ENCODE measurements around the gene DET1. TPM values are rescaled to one million over a fixed set of nuclear protein-coding genes. Genes with fewer than 3 reads are reported as not detected.
A peak's percentile ranks its signal among the peaks of the same experiment; 100 is the strongest.

Gene DET1
- total RNA-seq, 2 donors from 2014 or later = 4.4 to 4.8 TPM

DNA sequence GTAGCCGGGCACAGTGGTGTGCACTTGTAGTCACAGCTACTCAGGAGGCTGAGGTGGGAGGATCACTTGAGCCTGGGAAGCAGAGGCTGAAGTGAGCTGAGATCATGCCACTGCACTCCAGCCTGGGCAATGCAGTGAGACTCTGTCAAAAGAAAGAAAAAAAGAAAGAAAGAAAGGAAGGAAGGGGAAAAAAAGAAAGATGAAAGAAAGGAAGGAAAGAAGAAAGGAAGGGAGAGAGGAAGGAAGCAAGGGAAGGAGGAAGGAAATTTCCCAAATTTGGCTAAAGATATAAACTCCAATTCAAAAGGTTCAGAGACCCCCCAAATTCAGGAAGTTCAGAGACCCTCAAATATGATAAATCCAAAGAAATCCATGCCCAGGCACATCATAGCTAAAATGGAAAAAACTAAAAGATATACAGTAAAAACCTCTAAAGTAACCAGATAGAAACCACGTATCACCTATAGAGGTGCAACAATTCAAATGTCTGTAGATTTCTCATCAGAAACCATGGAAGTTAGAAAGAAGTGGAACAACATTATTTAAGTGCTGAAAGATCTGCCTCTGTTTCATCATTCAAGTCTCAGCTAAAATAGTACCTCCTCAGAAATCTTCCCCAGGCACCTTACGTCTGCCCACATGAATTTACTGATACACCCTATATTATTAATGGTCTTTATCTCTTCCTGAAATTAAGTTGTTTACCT lies 10.7 kb downstream of the DET1 start:
- Histone ChIP-seq H3K9ac (ENCODE audit: extremely low read depth, low read length, poor library complexity, severe bottlenecking) (no peak overlapping the region), H3K4me1 (ENCODE audit: control insufficient read depth, insufficient read depth, low read length) (peaks cover 3% of the 10 kb centered on the region), H3K36me3 (ENCODE audit: control insufficient read depth, insufficient read depth, low read length) (peaks cover 10% of the 10 kb centered on the region), H3K9me3 (ENCODE audit: control insufficient read depth, low read length) (peaks cover 32% of the 10 kb centered on the region), H3K27ac (ENCODE audit: low read depth, low read length) (no peak overlapping the region), H3K4me3 (ENCODE audit: low read length) (peak overlapping the region; percentile 42), H3K27me3 (ENCODE audit: control insufficient read depth, insufficient read depth, low read length, poor library complexity, severe bottlenecking) (no peaks in the 10 kb centered on the region)
- Mint-ChIP-seq H3K36me3 (ENCODE audit: low read depth) (peaks cover 37% of the 10 kb centered on the region), H3K4me1 (peaks cover 27% of the 10 kb centered on the region), H3K4me3 (no peak overlapping the region), H3K27me3 (ENCODE audit: insufficient read depth) (no peaks in the 10 kb centered on the region), H3K27ac (no peak overlapping the region), H3K9me3 (peaks cover 28% of the 10 kb centered on the region)
- DNase-seq = no peak
- TF ChIP-seq, protein P1, sequence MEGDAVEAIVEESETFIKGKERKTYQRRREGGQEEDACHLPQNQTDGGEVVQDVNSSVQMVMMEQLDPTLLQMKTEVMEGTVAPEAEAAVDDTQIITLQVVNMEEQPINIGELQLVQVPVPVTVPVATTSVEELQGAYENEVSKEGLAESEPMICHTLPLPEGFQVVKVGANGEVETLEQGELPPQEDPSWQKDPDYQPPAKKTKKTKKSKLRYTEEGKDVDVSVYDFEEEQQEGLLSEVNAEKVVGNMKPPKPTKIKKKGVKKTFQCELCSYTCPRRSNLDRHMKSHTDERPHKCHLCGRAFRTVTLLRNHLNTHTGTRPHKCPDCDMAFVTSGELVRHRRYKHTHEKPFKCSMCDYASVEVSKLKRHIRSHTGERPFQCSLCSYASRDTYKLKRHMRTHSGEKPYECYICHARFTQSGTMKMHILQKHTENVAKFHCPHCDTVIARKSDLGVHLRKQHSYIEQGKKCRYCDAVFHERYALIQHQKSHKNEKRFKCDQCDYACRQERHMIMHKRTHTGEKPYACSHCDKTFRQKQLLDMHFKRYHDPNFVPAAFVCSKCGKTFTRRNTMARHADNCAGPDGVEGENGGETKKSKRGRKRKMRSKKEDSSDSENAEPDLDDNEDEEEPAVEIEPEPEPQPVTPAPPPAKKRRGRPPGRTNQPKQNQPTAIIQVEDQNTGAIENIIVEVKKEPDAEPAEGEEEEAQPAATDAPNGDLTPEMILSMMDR (conservative IDR thresholded peaks at IDR 0.05) = no peak
- 91 to 96% methylated on average over 2 to 3 of the region's 3 CpGs for WGBS, 2 experiments (ENCODE audit: insufficient coverage in 1 of 2, insufficient read length in 1 of 2)

DNA sequence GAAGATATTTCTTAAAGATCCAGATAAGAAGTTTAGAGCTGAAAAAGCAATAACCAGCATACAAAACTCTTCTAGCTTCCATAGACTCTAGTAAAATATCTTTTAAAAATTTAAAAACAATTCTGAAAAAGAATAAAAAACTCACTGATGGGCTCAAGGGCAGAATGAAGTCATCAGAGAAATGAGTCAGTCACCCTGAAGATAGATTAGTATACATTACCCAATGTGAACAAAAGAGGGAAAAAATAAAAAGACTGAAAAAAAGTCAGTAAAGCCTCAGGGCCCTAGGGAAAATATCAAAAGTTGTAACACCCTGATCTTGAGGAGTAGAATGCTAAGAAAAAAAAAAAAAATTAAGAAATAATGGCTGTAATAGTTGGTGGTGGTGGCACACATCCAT lies 11.4 kb downstream of the DET1 start:
- Histone ChIP-seq H3K36me3 (ENCODE audit: control insufficient read depth, insufficient read depth, low read length) (peaks cover 9% of the 10 kb centered on the region), H3K9me3 (ENCODE audit: control insufficient read depth, low read length) (peaks cover 32% of the 10 kb centered on the region), H3K9ac (ENCODE audit: extremely low read depth, low read length, poor library complexity, severe bottlenecking) (no peak overlapping the region), H3K4me1 (ENCODE audit: control insufficient read depth, insufficient read depth, low read length) (peaks cover 3% of the 10 kb centered on the region), H3K27me3 (ENCODE audit: control insufficient read depth, insufficient read depth, low read length, poor library complexity, severe bottlenecking) (no peaks in the 10 kb centered on the region), H3K27ac (ENCODE audit: low read depth, low read length) (no peak overlapping the region), H3K4me3 (ENCODE audit: low read length) (peak overlapping the region; percentile 42)
- DNase-seq = no peak
- H3K27ac Mint-ChIP-seq = no peak overlapping the region
- TF ChIP-seq, protein P1 (conservative IDR thresholded peaks at IDR 0.05) = no peak
- H3K4me1 Mint-ChIP-seq = peaks cover 23% of the 10 kb centered on the region
- peaks cover 39% of the 10 kb centered on the region for H3K36me3 Mint-ChIP-seq (ENCODE audit: low read depth)
- H3K9me3 Mint-ChIP-seq = peaks cover 28% of the 10 kb centered on the region
- no peak overlapping the region for H3K4me3 Mint-ChIP-seq
- no peaks in the 10 kb centered on the region for H3K27me3 Mint-ChIP-seq (ENCODE audit: insufficient read depth)

DNA sequence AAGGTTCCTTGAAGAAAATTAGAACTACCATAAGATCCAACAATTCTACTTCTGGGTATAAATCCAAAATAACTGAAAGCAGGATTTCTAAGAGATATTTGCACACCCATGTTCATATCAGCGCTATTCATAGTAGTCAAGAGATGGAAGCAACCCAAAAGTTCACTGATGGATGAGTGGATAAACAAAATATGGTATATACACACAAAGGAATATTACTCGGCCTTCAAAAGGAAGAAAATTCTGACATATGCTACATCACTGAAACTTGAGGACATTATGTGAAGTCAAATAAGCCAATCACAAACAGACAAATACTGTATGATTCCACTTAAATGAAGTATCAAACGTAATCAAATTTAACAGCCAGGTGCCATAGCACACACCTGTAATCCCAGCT lies 13.1 kb downstream of the DET1 start:
- H3K27ac Mint-ChIP-seq = no peak overlapping the region
- peaks cover 3% of the 10 kb centered on the region for H3K4me1 ChIP-seq (ENCODE audit: control insufficient read depth, insufficient read depth, low read length)
- 88 to 100% methylated on average over 2 to 3 of the region's 3 CpGs for WGBS, 2 experiments (ENCODE audit: insufficient coverage in 1 of 2, insufficient read length in 1 of 2)
- H3K36me3 ChIP-seq (ENCODE audit: control insufficient read depth, insufficient read depth, low read length) = no peaks in the 10 kb centered on the region
- no peak overlapping the region for H3K27ac ChIP-seq (ENCODE audit: low read depth, low read length)
- H3K36me3 Mint-ChIP-seq (ENCODE audit: low read depth) = peaks cover 32% of the 10 kb centered on the region
- DNase-seq = no peak
- TF ChIP-seq, protein P1 (conservative IDR thresholded peaks at IDR 0.05) = no peak
- peaks cover 28% of the 10 kb centered on the region for H3K9me3 Mint-ChIP-seq
- no peak overlapping the region for H3K4me3 ChIP-seq (ENCODE audit: low read length)
- peaks cover 10% of the 10 kb centered on the region for H3K4me1 Mint-ChIP-seq
- peaks cover 32% of the 10 kb centered on the region for H3K9me3 ChIP-seq (ENCODE audit: control insufficient read depth, low read length)
- H3K27me3 ChIP-seq (ENCODE audit: control insufficient read depth, insufficient read depth, low read length, poor library complexity, severe bottlenecking) = no peaks in the 10 kb centered on the region
- no peaks in the 10 kb centered on the region for H3K27me3 Mint-ChIP-seq (ENCODE audit: insufficient read depth)
- H3K4me3 Mint-ChIP-seq = no peak overlapping the region
- no peak overlapping the region for H3K9ac ChIP-seq (ENCODE audit: extremely low read depth, low read length, poor library complexity, severe bottlenecking)
